Measurements from ENCODE around the gene DACT1. TPM values are rescaled to one million over a fixed set of nuclear protein-coding genes. Genes with fewer than 3 reads are reported as not detected.

Gene DACT1
- total RNA-seq, 1 experiment from 2014 or later, result not detected

GRCh38 chr14:58643366-58643765 is 5.6 kb downstream of the DACT1 start:
- BruUV-seq (replicated peaks), result no TSS peak
- no peak for DNase-seq (ENCODE audit: unreplicated experiment)
- ChIA-PET CTCF (interaction anchor here (0.6 to 1.5 kb wide), 2 partner anchors 21 to 386 kb away, joined by 4 read pairs; no protein-coding TSS in a partner anchor), POLR2A (no interaction called here)
- Mint-ChIP-seq H3K9me3 (ENCODE audit: unreplicated experiment) (no peaks in the 10 kb centered on the region), H3K4me1 (ENCODE audit: insufficient read depth, unreplicated experiment) (no peaks in the 10 kb centered on the region), H3K27ac (ENCODE audit: low read depth, unreplicated experiment) (no peak overlapping the region), H3K36me3 (ENCODE audit: insufficient read depth, unreplicated experiment) (no peaks in the 10 kb centered on the region), H3K4me3 (ENCODE audit: unreplicated experiment) (no peak overlapping the region), H3K27me3 (ENCODE audit: insufficient read depth, unreplicated experiment) (peaks cover 16% of the 10 kb centered on the region)
- intact Hi-C loops (cut with micrococcal nuclease), result loop anchor here (5.0 to 10.0 kb wide), 2 partner anchors 171 to 799 kb away; no protein-coding TSS in a partner anchor
- TF ChIP-seq CTCF (IDR thresholded peaks at IDR 0.05; ENCODE audit: unreplicated experiment), result no peak

- BruUV-seq (replicated peaks), result no TSS peak
- ChIA-PET POLR2A (no interaction called here), CTCF (no interaction called here)
- peaks cover under 1% of the 10 kb centered on the region for H3K27me3 Mint-ChIP-seq (ENCODE audit: insufficient read depth, unreplicated experiment)
- no peak for DNase-seq (ENCODE audit: unreplicated experiment)
- TF ChIP-seq CTCF (IDR thresholded peaks at IDR 0.05; ENCODE audit: unreplicated experiment), result no peak
- H3K27ac Mint-ChIP-seq (ENCODE audit: low read depth, unreplicated experiment), result no peak overlapping the region
- no peaks in the 10 kb centered on the region for H3K36me3 Mint-ChIP-seq (ENCODE audit: insufficient read depth, unreplicated experiment)
- H3K4me3 Mint-ChIP-seq (ENCODE audit: unreplicated experiment), result no peak overlapping the region
- H3K4me1 Mint-ChIP-seq (ENCODE audit: insufficient read depth, unreplicated experiment), result no peaks in the 10 kb centered on the region
- intact Hi-C loops (cut with micrococcal nuclease), result loop anchor here (10.0 kb wide), 1 partner anchor 169 kb away; no protein-coding TSS in a partner anchor
- no peaks in the 10 kb centered on the region for H3K9me3 Mint-ChIP-seq (ENCODE audit: unreplicated experiment)
These were observed 7.9 kb downstream of the DACT1 start for GRCh38 chr14:58645641-58646040.

GRCh38 chr14:58646479-58646878 is 8.7 kb downstream of the DACT1 start:
- ChIA-PET CTCF (no interaction called here), POLR2A (no interaction called here)
- no peaks in the 10 kb centered on the region for H3K36me3 Mint-ChIP-seq (ENCODE audit: insufficient read depth, unreplicated experiment)
- H3K27me3 Mint-ChIP-seq (ENCODE audit: insufficient read depth, unreplicated experiment), result peaks cover 9% of the 10 kb centered on the region
- BruUV-seq (replicated peaks), result no TSS peak
- intact Hi-C loops (cut with micrococcal nuclease), result loop anchor here (10.0 kb wide), 1 partner anchor 168 kb away; no protein-coding TSS in a partner anchor
- no peaks in the 10 kb centered on the region for H3K4me1 Mint-ChIP-seq (ENCODE audit: insufficient read depth, unreplicated experiment)
- no peak overlapping the region for H3K4me3 Mint-ChIP-seq (ENCODE audit: unreplicated experiment)
- DNase-seq (ENCODE audit: unreplicated experiment), result no peak
- no peaks in the 10 kb centered on the region for H3K9me3 Mint-ChIP-seq (ENCODE audit: unreplicated experiment)
- TF ChIP-seq CTCF (IDR thresholded peaks at IDR 0.05; ENCODE audit: unreplicated experiment), result no peak
- H3K27ac Mint-ChIP-seq (ENCODE audit: low read depth, unreplicated experiment), result no peak overlapping the region

- no peaks in the 10 kb centered on the region for H3K4me1 Mint-ChIP-seq (ENCODE audit: insufficient read depth, unreplicated experiment)
- DNase-seq (ENCODE audit: unreplicated experiment), result no peak
- ChIA-PET POLR2A (no interaction called here), CTCF (no interaction called here)
- intact Hi-C loops (cut with micrococcal nuclease), result loop anchor here (10.0 kb wide), 1 partner anchor 167 kb away; no protein-coding TSS in a partner anchor
- no TSS peak for BruUV-seq (replicated peaks)
- H3K27me3 Mint-ChIP-seq (ENCODE audit: insufficient read depth, unreplicated experiment), result peaks cover 22% of the 10 kb centered on the region
- H3K36me3 Mint-ChIP-seq (ENCODE audit: insufficient read depth, unreplicated experiment), result no peaks in the 10 kb centered on the region
- H3K9me3 Mint-ChIP-seq (ENCODE audit: unreplicated experiment), result no peaks in the 10 kb centered on the region
- no peak overlapping the region for H3K4me3 Mint-ChIP-seq (ENCODE audit: unreplicated experiment)
- H3K27ac Mint-ChIP-seq (ENCODE audit: low read depth, unreplicated experiment), result no peak overlapping the region
- TF ChIP-seq CTCF (IDR thresholded peaks at IDR 0.05; ENCODE audit: unreplicated experiment), result no peak
These were observed 10.0 kb downstream of the DACT1 start for GRCh38 chr14:58647777-58648176.

Data from MCF 10A (cell line).